H1 (cell line): Measurements from ENCODE around the gene HAS3. TPM values are rescaled to one million over a fixed set of nuclear protein-coding genes. Genes with fewer than 3 reads are reported as not detected.

ENCODE experiments used
- CTCF ChIA-PET: fragments of 300-600 bp; sonication (Branson Sonifier 250); formaldehyde crosslinking; loops from one replicate; lab custom pipeline; 2021; ENCODE audit not compliant: partially characterized antibody; lab: Charles Lee
- POLR2A ChIA-PET: fragments of 300-600 bp; sonication (Branson Sonifier 250); formaldehyde crosslinking; loops from one replicate; lab custom pipeline; 2021; ENCODE audit warnings: inconsistent platforms; ENCODE audit not compliant: partially characterized antibody; lab: Charles Lee
- DNase-seq, 2 experiments: peaks; one replicate each; pipeline versions ENCODE4 v3.0.0 to v3.0.0-alpha.2; 2010 to 2022; ENCODE audit warnings: low spot score in 2 of 2, low read depth in 1 of 2, mixed read lengths in 1 of 2
- FAIRE-seq: peaks from 2 replicates; lab custom pipeline; 2011; peaks lifted over from hg19 to GRCh38; lab: Jason Lieb, UNC
- H2AFZ ChIP-seq: 2 replicates; pipeline ENCODE4 v1.8.1; 2012; ENCODE audit warnings: low read length, inconsistent platforms
- H2AK5ac ChIP-seq: 2 replicates; pipeline ENCODE4 v1.6.1; 2013; ENCODE audit warnings: low read depth, low read length
- H2BK120ac ChIP-seq: replicated peaks from 2 replicates; pipeline ENCODE3; 2013; ENCODE audit warnings: low read depth, low read length, inconsistent platforms
- H2BK12ac ChIP-seq: 2 replicates; pipeline ENCODE4 v1.6.1; 2013; ENCODE audit warnings: low read depth, low read length
- H2BK15ac ChIP-seq: 2 replicates; pipeline ENCODE4 v1.6.1; 2013; ENCODE audit warnings: low read length
- H2BK20ac ChIP-seq: 2 replicates; pipeline ENCODE4 v1.6.1; 2013; ENCODE audit warnings: low read length
- H2BK5ac ChIP-seq: 2 replicates; pipeline ENCODE4 v1.6.1; 2013; ENCODE audit warnings: low read depth, low read length
- H3K14ac ChIP-seq: 2 replicates; pipeline ENCODE4 v1.6.1; 2013; ENCODE audit warnings: inconsistent platforms; ENCODE audit not compliant: insufficient read length
- H3K18ac ChIP-seq: 2 replicates; pipeline ENCODE4 v1.6.1; 2013; ENCODE audit warnings: low read length; ENCODE audit errors: extremely low read depth
- H3K23ac ChIP-seq: 2 replicates; pipeline ENCODE4 v1.6.1; 2013; ENCODE audit warnings: inconsistent platforms; ENCODE audit not compliant: insufficient read length
- H3K23me2 ChIP-seq: 2 replicates; pipeline ENCODE4 v1.6.1; 2013; ENCODE audit warnings: low read depth, low read length
- H3K27ac ChIP-seq: 2 replicates; pipeline ENCODE4 v1.6.1; 2011; ENCODE audit warnings: low read depth, low read length, inconsistent platforms
- H3K27me3 ChIP-seq, 4 experiments: replicated peaks in 1 of 4; 1 replicate in 1 of 4; 2 replicates in 3 of 4; pipeline versions ENCODE4 v1.6.1 to v1.8.1; 2011 to 2013; ENCODE audit warnings: low read length in 3 of 4, mild to moderate bottlenecking in 3 of 4, inconsistent platforms in 2 of 4, mixed read lengths in 2 of 4, moderate library complexity in 1 of 4; ENCODE audit not compliant: control insufficient read depth in 3 of 4, insufficient read depth in 3 of 4; ENCODE audit errors: extremely low read depth in 1 of 4
- H3K36me3 ChIP-seq, 4 experiments: 2 replicates each; pipeline versions ENCODE4 v1.6.1 to v1.8.1; 2011 to 2013; ENCODE audit warnings: mild to moderate bottlenecking in 4 of 4, low read length in 3 of 4, moderate library complexity in 2 of 4, control low read depth in 1 of 4, inconsistent platforms in 1 of 4; ENCODE audit not compliant: insufficient read depth in 4 of 4, control insufficient read depth in 2 of 4
- H3K4ac ChIP-seq: replicated peaks from 2 replicates; pipeline ENCODE3; 2013; ENCODE audit warnings: low read length, low read depth, mixed read lengths, inconsistent platforms; ENCODE audit not compliant: insufficient read length
- H3K4me1 ChIP-seq, 4 experiments: replicated peaks in 1 of 4; 1 replicate in 1 of 4; 2 replicates in 3 of 4; pipeline versions ENCODE4 v1.6.1 to v1.8.1; 2011 to 2013; ENCODE audit warnings: low read length in 3 of 4, inconsistent platforms in 2 of 4, mixed read lengths in 1 of 4; ENCODE audit not compliant: insufficient read depth in 4 of 4, control insufficient read depth in 3 of 4
- H3K4me2 ChIP-seq, 2 experiments: 2 replicates each; pipeline versions ENCODE4 v1.6.1 to v1.8.1; 2011 to 2013; ENCODE audit warnings: low read depth in 2 of 2, low read length in 2 of 2, control low read depth in 1 of 2, inconsistent platforms in 1 of 2, mild to moderate bottlenecking in 1 of 2; ENCODE audit not compliant: insufficient read depth in 1 of 2
- H3K4me3 ChIP-seq, 4 experiments: fragments of 200-600, 300-600 bp in 1 of 4; sonication (generic), shearing (Covaris generic), sonication (Bioruptor Twin) in 1 of 4; 2 replicates each; pipeline versions ENCODE4 v1.5.1 to v1.8.1; 2011 to 2016; ENCODE audit warnings: low read length in 4 of 4, low read depth in 3 of 4, control low read depth in 2 of 4, inconsistent platforms in 2 of 4, mild to moderate bottlenecking in 2 of 4, mixed read lengths in 1 of 4, moderate library complexity in 1 of 4; ENCODE audit not compliant: insufficient read depth in 2 of 4; ENCODE audit errors: extremely low read depth in 1 of 4
- H3K56ac ChIP-seq: replicated peaks from 2 replicates; pipeline ENCODE3; 2013; ENCODE audit warnings: low read depth, mild to moderate bottlenecking, mixed read lengths, low read length, inconsistent platforms; ENCODE audit not compliant: insufficient read length
- H3K79me1 ChIP-seq: 2 replicates; pipeline ENCODE4 v1.6.1; 2013; ENCODE audit warnings: low read depth, low read length, control low read depth
- H3K79me2 ChIP-seq, 2 experiments: 2 replicates each; pipeline versions ENCODE4 v1.6.1 to v1.8.1; 2012 to 2013; ENCODE audit warnings: low read length in 2 of 2, mild to moderate bottlenecking in 2 of 2, inconsistent platforms in 1 of 2; ENCODE audit not compliant: insufficient read depth in 2 of 2, control insufficient read depth in 1 of 2
- H3K9ac ChIP-seq, 4 experiments: replicated peaks in 1 of 4; 1 replicate in 1 of 4; 2 replicates in 3 of 4; pipeline versions ENCODE4 v1.6.1 to v1.8.1; 2011 to 2013; ENCODE audit warnings: low read depth in 3 of 4, low read length in 3 of 4, control low read depth in 2 of 4, mild to moderate bottlenecking in 2 of 4, moderate library complexity in 2 of 4, inconsistent platforms in 1 of 4; ENCODE audit errors: extremely low read depth in 1 of 4
- H3K9me3 ChIP-seq, 2 experiments: 2 replicates each; pipeline versions ENCODE4 v1.6.1 to v1.8.1; 2012 to 2013; ENCODE audit warnings: mild to moderate bottlenecking in 2 of 2, moderate library complexity in 2 of 2, control low read depth in 1 of 2, inconsistent platforms in 1 of 2, low read depth in 1 of 2, low read length in 1 of 2, mixed read lengths in 1 of 2; ENCODE audit not compliant: insufficient read depth in 2 of 2
- H4K20me1 ChIP-seq, 2 experiments: replicated peaks in 1 of 2; 2 replicates each; pipeline versions ENCODE3 to v1.8.1; 2011 to 2013; ENCODE audit warnings: inconsistent platforms in 2 of 2, low read length in 2 of 2, mild to moderate bottlenecking in 1 of 2; ENCODE audit not compliant: insufficient read depth in 2 of 2, control insufficient read depth in 1 of 2
- H4K5ac ChIP-seq: 2 replicates; pipeline ENCODE4 v1.6.1; 2013; ENCODE audit warnings: low read length, low read depth, mixed read lengths, inconsistent platforms; ENCODE audit not compliant: insufficient read length
- H4K8ac ChIP-seq: 2 replicates; pipeline ENCODE4 v1.8.0; 2013; ENCODE audit warnings: mild to moderate bottlenecking, moderate library complexity, low read length, inconsistent platforms; ENCODE audit not compliant: insufficient read depth; ENCODE audit errors: extremely low read depth
- H4K91ac ChIP-seq: replicated peaks from 2 replicates; pipeline ENCODE3; 2013; ENCODE audit warnings: low read length, mixed read lengths, inconsistent platforms; ENCODE audit not compliant: insufficient read length
- KDM4A ChIP-seq: IDR thresholded peaks from one replicate; pipeline ENCODE4 v1.7.1; 2012; ENCODE audit warnings: low read depth, mild to moderate bottlenecking, moderate library complexity, low read length, inconsistent platforms; ENCODE audit not compliant: severe bottlenecking
- SAP30 ChIP-seq: fragments of 300-600 bp; sonication (generic); IDR thresholded peaks from 2 replicates; pipeline ENCODE4 v1.7.1; 2012; ENCODE audit warnings: low read length, moderate library complexity, mild to moderate bottlenecking, inconsistent platforms; ENCODE audit not compliant: insufficient read depth, insufficient replicate concordance
- TCF12 ChIP-seq: IDR thresholded peaks from 2 replicates; pipeline ENCODE4 v1.6.1; 2011; ENCODE audit warnings: low read depth, mild to moderate bottlenecking, low read length
- whole genome bisulfite sequencing, 2 experiments: shearing (Covaris generic) in 1 of 2; methylation state at CpG; one replicate each; pipeline versions ENCODE4 v1.1.6 to v1.1.7; 2013 to 2015; ENCODE audit warnings: low lambda C conversion rate in 2 of 2, mixed read lengths in 2 of 2, inconsistent platforms in 1 of 2, low coverage in 1 of 2, missing lambda C conversion rate in 1 of 2; ENCODE audit not compliant: insufficient replicate concordance in 2 of 2, insufficient coverage in 1 of 2, insufficient read length in 1 of 2; ENCODE audit errors: extremely low coverage in 1 of 2, missing lambda C conversion rate in 1 of 2; 5-methylcytosine and 5-hydroxymethylcytosine counted together
- polyA plus RNA-seq, 7 experiments: library from polyadenylated mRNA; depleted of rRNA in 3 of 7; stranded (reverse) in 5 of 7; unstranded in 2 of 7; fragments of >200 nt in 5 of 7; fragments of 200-250 nt in 2 of 7; gene quantifications; 1 replicate in 5 of 7; 2 replicates in 1 of 7; 4 replicates in 1 of 7; pipeline versions ENCODE4 v1.2.1 to v1.2.3, GENCODE V29; 2011 to 2013; ENCODE audit warnings: missing spikeins in 2 of 7, mixed read lengths in 2 of 7
- total RNA-seq: library from RNA; stranded (reverse); fragmentation: NEBNext Ultra II Directional; extraction: Animal tissue kit (Norgen Biotek cat#: 25700); gene quantifications from 2 replicates; pipeline ENCODE4 v1.2.1, GENCODE V29; 2021

HAS3 gene
- total and polyA plus RNA-seq, 2 of the 8 experiments (the other 6 are each of a cell fraction or from before 2014, with no cell fraction given): 32.1 to 69.6 TPM

DNA sequence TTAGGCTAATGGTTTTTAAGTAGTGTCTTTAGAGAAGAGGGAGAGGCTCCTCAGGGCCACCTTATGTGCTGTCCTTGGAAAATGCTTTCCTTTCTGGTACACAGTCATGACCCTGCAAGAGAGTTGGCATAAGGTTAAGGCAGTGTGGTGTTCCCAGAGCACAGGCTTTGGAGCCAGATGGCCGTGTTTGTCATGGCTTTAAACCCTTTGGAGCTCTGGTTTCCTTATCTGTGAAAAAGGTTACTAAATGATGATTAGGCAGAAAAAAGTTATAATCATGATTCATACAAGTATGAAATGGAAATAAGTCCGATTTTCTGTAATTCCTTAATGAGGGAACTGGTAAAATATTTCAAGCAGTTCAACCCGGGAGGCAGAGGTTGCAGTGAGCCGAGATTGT is 40.2 kb downstream of the HAS3 start:
- H3K27me3 ChIP-seq: no peaks in the 10 kb centered on the region
- no peak overlapping the region for H3K56ac ChIP-seq
- ChIA-PET POLR2A (interaction anchor here (1.7 kb wide), 1 partner anchor 12 kb away, joined by 3 read pairs; no protein-coding TSS in a partner anchor), CTCF (interaction anchor here (0.9 to 1.3 kb wide), 2 partner anchors 14 to 151 kb away, joined by 3 read pairs; no protein-coding TSS in a partner anchor)
- H3K27ac ChIP-seq: no peak overlapping the region
- H4K20me1 ChIP-seq: peaks cover 3 to 5% of the 10 kb centered on the region in 2 experiments
- H2AFZ ChIP-seq: no peak overlapping the region
- H2BK12ac ChIP-seq: no peak overlapping the region
- H3K18ac ChIP-seq: no peak overlapping the region
- peaks cover 22 to 55% (median 46%) of the 10 kb centered on the region in 4 experiments for H3K36me3 ChIP-seq
- H3K79me2 ChIP-seq: peaks cover 0 to 7% of the 10 kb centered on the region in 2 experiments; a peak in 1 of 4 replicates
- no peak overlapping the region for H3K4me2 ChIP-seq
- H3K4me3 ChIP-seq: no peak overlapping the region
- DNase-seq: no peak
- H3K9ac ChIP-seq: no peak overlapping the region
- H3K4ac ChIP-seq: no peak overlapping the region
- no peak for FAIRE-seq
- no peak overlapping the region for H4K91ac ChIP-seq
- no peak for TF ChIP-seq KDM4A
- no peak for TF ChIP-seq SAP30
- TF ChIP-seq TCF12: no peak
- no peak overlapping the region for H2AK5ac ChIP-seq
- H2BK15ac ChIP-seq: no peak overlapping the region
- H3K14ac ChIP-seq: no peak overlapping the region
- no peak overlapping the region for H3K23ac ChIP-seq
- no peaks in the 10 kb centered on the region for H3K9me3 ChIP-seq
- no peak overlapping the region for H4K5ac ChIP-seq
- H2BK20ac ChIP-seq: no peak overlapping the region
- H3K23me2 ChIP-seq: no peaks in the 10 kb centered on the region
- H4K8ac ChIP-seq: no peak overlapping the region
- no peak overlapping the region for H2BK120ac ChIP-seq
- no peak overlapping the region for H2BK5ac ChIP-seq
- H3K4me1 ChIP-seq: no peaks in the 10 kb centered on the region
- WGBS, 2 experiments: 90% methylated on average over 4 of the region's 4 CpGs; no CpG with 5 or more reads in 1 of the 2 experiments
- H3K79me1 ChIP-seq: no peaks in the 10 kb centered on the region; the same call in 1 of the 2 replicates
